ENCODE data around the gene RNF31.

RNF31 gene

DNA sequence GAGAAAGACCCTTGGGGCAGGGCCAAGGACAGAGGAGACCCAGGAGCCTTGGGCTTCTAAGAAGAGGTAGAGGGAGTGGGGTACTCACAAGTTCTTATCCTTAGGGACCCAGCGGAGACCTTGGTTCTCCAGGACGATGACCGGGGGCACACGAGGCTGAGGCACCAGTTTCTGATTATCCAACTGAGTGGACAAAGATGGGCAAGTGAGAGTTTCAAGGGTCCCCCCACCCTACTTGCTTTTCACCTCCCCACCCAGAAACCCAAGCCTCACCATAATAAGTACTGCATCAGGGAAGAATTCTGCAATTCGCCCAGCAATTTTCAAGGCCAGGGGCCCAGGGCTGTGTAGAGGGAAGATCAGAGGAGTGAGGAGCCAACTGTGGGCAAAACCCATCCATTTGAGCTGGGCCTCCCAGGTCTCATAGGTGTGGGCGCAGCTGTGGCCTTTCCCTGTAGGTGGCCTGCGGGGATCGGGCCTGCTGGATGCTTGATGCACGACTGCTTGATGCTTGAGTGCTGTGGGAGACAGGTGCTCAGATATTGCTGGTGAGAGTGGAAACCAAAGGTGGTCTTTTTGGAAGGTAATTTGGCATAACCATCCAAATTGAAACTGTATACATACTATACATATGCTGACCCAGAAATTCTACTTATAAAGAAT is 7.9 kb upstream of the RNF31 start:
- H3K9me3 ChIP-seq (ENCODE audit: control insufficient read depth, insufficient read depth, low read length): no peaks in the 10 kb centered on the region
- peaks cover 5% of the 10 kb centered on the region; the same call in 1 of the 2 replicates for H3F3A ChIP-seq (ENCODE audit: control insufficient read depth, insufficient read depth)
- peaks cover 59% of the 10 kb centered on the region for H3K36me3 ChIP-seq (ENCODE audit: control insufficient read depth, low read length)
- H3K4me3 ChIP-seq (ENCODE audit: low read length): peak overlapping the region; percentile 97
- no peaks in the 10 kb centered on the region for H4K20me1 ChIP-seq (ENCODE audit: control insufficient read depth, insufficient read depth, low read depth, low read length)
- H3K27ac ChIP-seq (ENCODE audit: low read depth, low read length): no peak overlapping the region
- TF ChIP-seq, protein P1, sequence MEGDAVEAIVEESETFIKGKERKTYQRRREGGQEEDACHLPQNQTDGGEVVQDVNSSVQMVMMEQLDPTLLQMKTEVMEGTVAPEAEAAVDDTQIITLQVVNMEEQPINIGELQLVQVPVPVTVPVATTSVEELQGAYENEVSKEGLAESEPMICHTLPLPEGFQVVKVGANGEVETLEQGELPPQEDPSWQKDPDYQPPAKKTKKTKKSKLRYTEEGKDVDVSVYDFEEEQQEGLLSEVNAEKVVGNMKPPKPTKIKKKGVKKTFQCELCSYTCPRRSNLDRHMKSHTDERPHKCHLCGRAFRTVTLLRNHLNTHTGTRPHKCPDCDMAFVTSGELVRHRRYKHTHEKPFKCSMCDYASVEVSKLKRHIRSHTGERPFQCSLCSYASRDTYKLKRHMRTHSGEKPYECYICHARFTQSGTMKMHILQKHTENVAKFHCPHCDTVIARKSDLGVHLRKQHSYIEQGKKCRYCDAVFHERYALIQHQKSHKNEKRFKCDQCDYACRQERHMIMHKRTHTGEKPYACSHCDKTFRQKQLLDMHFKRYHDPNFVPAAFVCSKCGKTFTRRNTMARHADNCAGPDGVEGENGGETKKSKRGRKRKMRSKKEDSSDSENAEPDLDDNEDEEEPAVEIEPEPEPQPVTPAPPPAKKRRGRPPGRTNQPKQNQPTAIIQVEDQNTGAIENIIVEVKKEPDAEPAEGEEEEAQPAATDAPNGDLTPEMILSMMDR (IDR thresholded peaks at IDR 0.05; ENCODE audit: low read depth, low read length, poor library complexity, severe bottlenecking): no peak
- TF ChIP-seq EZH2phosphoT487 (IDR thresholded peaks at IDR 0.05; ENCODE audit: borderline replicate concordance, low read length): no peak
- H3K4me2 ChIP-seq (ENCODE audit: low read length): peak overlapping the region; percentile 79
- no peaks in the 10 kb centered on the region for H3K27me3 ChIP-seq (ENCODE audit: control insufficient read depth, low read length)
- H3K4me1 ChIP-seq (ENCODE audit: control insufficient read depth, low read length): peaks cover 34% of the 10 kb centered on the region
- H3K79me2 ChIP-seq (ENCODE audit: control insufficient read depth, low read length): peaks cover 38% of the 10 kb centered on the region
- H3K9me2 ChIP-seq (replicated peaks; ENCODE audit: control insufficient read depth, low read length): no peaks in the 10 kb centered on the region

DNA sequence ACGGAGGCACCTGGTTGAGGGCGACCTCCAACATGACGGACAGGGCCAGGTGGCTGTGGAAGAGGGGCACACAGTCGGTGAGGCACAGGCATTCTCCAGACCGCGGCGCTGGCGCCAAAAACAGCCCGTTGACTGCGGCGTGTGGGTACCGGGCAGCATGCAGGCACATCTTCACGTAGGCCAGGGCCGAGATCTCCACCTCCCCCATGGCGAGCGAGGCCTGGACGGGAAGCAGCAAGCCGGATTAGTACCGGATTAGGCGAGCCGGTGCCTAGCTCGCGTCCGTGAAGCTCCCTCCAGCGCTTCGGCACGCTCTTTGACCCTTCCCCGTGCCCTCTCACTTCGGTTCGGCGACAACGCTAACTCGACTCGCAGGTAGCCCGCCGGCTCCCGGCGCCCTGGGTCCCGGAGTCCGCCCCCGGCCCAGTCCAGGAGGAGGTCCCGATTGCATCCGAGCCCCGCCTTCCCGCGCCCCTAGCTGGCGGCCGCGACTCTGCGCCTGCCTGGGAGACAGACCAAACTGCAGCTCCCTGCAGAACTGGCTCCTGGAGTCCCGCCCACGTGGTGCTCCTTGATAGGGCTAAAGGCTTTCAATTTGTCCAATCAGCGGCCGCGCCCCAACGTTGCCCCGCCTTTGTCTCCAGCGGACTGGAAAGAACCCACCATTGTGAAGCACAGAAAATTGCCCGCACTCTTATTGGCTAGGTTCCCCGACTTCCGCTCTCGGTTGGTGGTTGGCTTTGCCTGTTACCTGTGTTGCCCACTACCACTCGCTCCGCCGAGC is 6.0 kb upstream of the RNF31 start, which contains the start of gene EMC9:
EMC9 (minus strand) TSS at position 495 of the 784 bp plus-strand sequence; CDS start at position 208, 287 bp downstream.
- H3F3A ChIP-seq (ENCODE audit: control insufficient read depth, insufficient read depth): peaks cover 5% of the 10 kb centered on the region; the same call in 1 of the 2 replicates
- H3K36me3 ChIP-seq (ENCODE audit: control insufficient read depth, low read length): peaks cover 67% of the 10 kb centered on the region
- peak within 1 kb of the TSS; percentile 97 for H3K4me3 ChIP-seq (ENCODE audit: low read length)
- peaks cover 53% of the 10 kb centered on the region for H3K79me2 ChIP-seq (ENCODE audit: control insufficient read depth, low read length)
- H3K4me1 ChIP-seq (ENCODE audit: control insufficient read depth, low read length): peaks cover 41% of the 10 kb centered on the region
- H4K20me1 ChIP-seq (ENCODE audit: control insufficient read depth, insufficient read depth, low read depth, low read length): no peaks in the 10 kb centered on the region
- peak within 1 kb of the TSS; percentile 65 for H3K27ac ChIP-seq (ENCODE audit: low read depth, low read length)
- peak within 1 kb of the TSS; percentile 82 for H3K4me2 ChIP-seq (ENCODE audit: low read length)
- TF ChIP-seq, protein P1 (IDR thresholded peaks at IDR 0.05; ENCODE audit: low read depth, low read length, poor library complexity, severe bottlenecking): no peak
- H3K9me2 ChIP-seq (replicated peaks; ENCODE audit: control insufficient read depth, low read length): no peaks in the 10 kb centered on the region
- no peaks in the 10 kb centered on the region for H3K9me3 ChIP-seq (ENCODE audit: control insufficient read depth, insufficient read depth, low read length)
- no peaks in the 10 kb centered on the region for H3K27me3 ChIP-seq (ENCODE audit: control insufficient read depth, low read length)

DNA sequence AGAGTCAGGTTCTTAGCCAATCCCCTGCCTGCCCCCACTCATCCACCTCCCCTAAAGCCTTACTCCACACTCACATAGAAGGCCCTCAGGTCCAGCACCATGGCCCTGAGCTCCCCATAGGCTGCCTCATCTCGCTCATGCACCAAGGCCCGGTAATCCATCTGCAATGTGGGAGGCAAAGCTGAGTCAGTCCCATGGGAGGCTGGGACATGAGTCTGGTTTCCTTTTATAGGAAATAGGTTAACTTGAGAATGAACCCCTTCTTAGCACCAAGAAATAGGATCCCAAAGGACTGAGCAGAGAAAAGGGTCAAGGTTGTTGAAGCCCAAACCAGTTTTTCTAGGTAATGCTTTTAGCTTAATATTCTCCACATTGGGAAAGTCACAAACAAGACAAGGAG is 3.8 kb upstream of the RNF31 start:
- Histone ChIP-seq H3K9me2 (replicated peaks; ENCODE audit: control insufficient read depth, low read length) (no peaks in the 10 kb centered on the region), H3K9me3 (ENCODE audit: control insufficient read depth, insufficient read depth, low read length) (no peaks in the 10 kb centered on the region), H3K36me3 (ENCODE audit: control insufficient read depth, low read length) (peaks cover 56% of the 10 kb centered on the region), H3K4me3 (ENCODE audit: low read length) (no peak overlapping the region), H3K27ac (ENCODE audit: low read depth, low read length) (no peak overlapping the region), H3F3A (ENCODE audit: control insufficient read depth, insufficient read depth) (0 out of 2 replicates have a peak, but pooled peaks cover 3% of the 10 kb centered on the region), H3K27me3 (ENCODE audit: control insufficient read depth, low read length) (no peaks in the 10 kb centered on the region), H3K4me1 (ENCODE audit: control insufficient read depth, low read length) (peaks cover 37% of the 10 kb centered on the region), H3K79me2 (ENCODE audit: control insufficient read depth, low read length) (peaks cover 54% of the 10 kb centered on the region), H4K20me1 (ENCODE audit: control insufficient read depth, insufficient read depth, low read depth, low read length) (peaks cover 3% of the 10 kb centered on the region; the same call in 1 of the 2 replicates), H3K4me2 (ENCODE audit: low read length) (no peak overlapping the region)
- TF ChIP-seq EZH2phosphoT487 (IDR thresholded peaks at IDR 0.05; ENCODE audit: borderline replicate concordance, low read length): no peak
- TF ChIP-seq, protein P1 (IDR thresholded peaks at IDR 0.05; ENCODE audit: low read depth, low read length, poor library complexity, severe bottlenecking): no peak
